ENCODE measurements around the gene STIMATE. TPM values are rescaled to one million over a fixed set of nuclear protein-coding genes. Genes with fewer than 3 reads are reported as not detected.

Gene STIMATE
- polyA plus RNA-seq, 3 donors = 8.9 to 49.9 (median 11.7) TPM

- no peak for TF ChIP-seq CTCF (IDR thresholded peaks at IDR 0.05)
- Histone ChIP-seq H3K9me3 (replicated peaks in 1 of 2; ENCODE audit: control insufficient read depth in 1 of 2, insufficient read depth in 1 of 2, low read length in 2 of 2) (no peaks in the 10 kb centered on the region), H2AFZ (ENCODE audit: insufficient read depth, low read depth, low read length, poor library complexity, severe bottlenecking) (peak overlapping the region; percentile 84), H3K36me3 (replicated peaks in 1 of 2; ENCODE audit: control insufficient read depth in 1 of 2, insufficient read depth in 2 of 2, low read length in 2 of 2) (no peaks in the 10 kb centered on the region), H3K79me2 (ENCODE audit: insufficient read depth, low read length) (peaks cover 53% of the 10 kb centered on the region), H3K27me3 (ENCODE audit: control insufficient read depth in 2 of 2, insufficient read depth in 2 of 2, low read length in 2 of 2) (no peaks in the 10 kb centered on the region), H3K4me1 (ENCODE audit: control insufficient read depth in 1 of 2, insufficient read depth in 2 of 2, low read length in 2 of 2) (peaks cover 58 to 70% of the 10 kb centered on the region in 2 donors), H3K4me3 (replicated peaks in 1 of 3; ENCODE audit: low read depth in 2 of 3, low read length in 3 of 3) (peak overlapping the region; percentile 72 to 91 (median 81)), H3K27ac (ENCODE audit: low read depth in 1 of 2, low read length in 2 of 2) (peak overlapping the region in 1 of 2 donors; percentile 37), H3K9ac (ENCODE audit: insufficient read depth, low read length, poor library complexity, severe bottlenecking) (peak overlapping the region; percentile 83), H4K20me1 (ENCODE audit: insufficient read depth, low read length) (peaks cover 12% of the 10 kb centered on the region), H3K4me2 (replicated peaks; ENCODE audit: extremely low read depth, low read length, poor library complexity, severe bottlenecking) (peak overlapping the region; percentile 98)
- H3K27ac Mint-ChIP-seq = peak overlapping the region; percentile 7 to 93 (median 85)
- peaks cover 0 to 2% (median 0%) of the 10 kb centered on the region in 7 donors for H3K9me3 Mint-ChIP-seq
- WGBS (ENCODE audit: insufficient coverage) = no CpG with 5 or more reads among the region's 3 CpGs
- intact Hi-C loops (cut with micrococcal nuclease) = loop anchor here in 1 of 2 donors (10.0 kb wide), 1 partner anchor 359 kb away; the partner anchor contains the start of gene TKT
- peaks cover 0 to 5% (median 1%) of the 10 kb centered on the region in 3 donors for H3K27me3 Mint-ChIP-seq (ENCODE audit: low read depth in 3 of 3)
- H3K4me1 Mint-ChIP-seq = peaks cover 64% of the 10 kb centered on the region
- DNase-seq = no peak
- H3K36me3 Mint-ChIP-seq = peaks cover 15 to 23% of the 10 kb centered on the region in 2 donors
- peak overlapping the region; percentile 95 to 97 for H3K4me3 Mint-ChIP-seq
Observed at GRCh38 chr3:52896151-52896550, 1.2 kb downstream of the STIMATE start.

GRCh38 chr3:52895418-52895817, 1.9 kb downstream of the STIMATE start:
- no peaks in the 10 kb centered on the region for H3K9me3 ChIP-seq (replicated peaks in 1 of 2; ENCODE audit: control insufficient read depth in 1 of 2, insufficient read depth in 1 of 2, low read length in 2 of 2)
- H3K27me3 Mint-ChIP-seq (ENCODE audit: low read depth in 3 of 3) = peaks cover 0 to 5% (median 1%) of the 10 kb centered on the region in 3 donors
- H3K4me3 Mint-ChIP-seq = peak overlapping the region; percentile 21 to 97
- peak overlapping the region in 1 of 2 donors; percentile 37 for H3K27ac ChIP-seq (ENCODE audit: low read depth in 1 of 2, low read length in 2 of 2)
- no peak overlapping the region for H2AFZ ChIP-seq (ENCODE audit: insufficient read depth, low read depth, low read length, poor library complexity, severe bottlenecking)
- peaks cover 70% of the 10 kb centered on the region for H3K4me1 Mint-ChIP-seq
- H3K36me3 Mint-ChIP-seq = peaks cover 15 to 23% of the 10 kb centered on the region in 2 donors
- H3K27me3 ChIP-seq (ENCODE audit: control insufficient read depth in 2 of 2, insufficient read depth in 2 of 2, low read length in 2 of 2) = no peaks in the 10 kb centered on the region
- peak in 2 of 3 donors; percentile 18 to 36 for DNase-seq
- H4K20me1 ChIP-seq (ENCODE audit: insufficient read depth, low read length) = peaks cover 16% of the 10 kb centered on the region
- H3K4me3 ChIP-seq (replicated peaks in 1 of 3; ENCODE audit: low read depth in 2 of 3, low read length in 3 of 3) = peak overlapping the region in 1 of 3 experiments; percentile 91
- no CpG with 5 or more reads among the region's 5 CpGs for WGBS (ENCODE audit: insufficient coverage)
- peaks cover 0 to under 1% of the 10 kb centered on the region in 2 donors for H3K36me3 ChIP-seq (replicated peaks in 1 of 2; ENCODE audit: control insufficient read depth in 1 of 2, insufficient read depth in 2 of 2, low read length in 2 of 2)
- peaks cover 58% of the 10 kb centered on the region for H3K79me2 ChIP-seq (ENCODE audit: insufficient read depth, low read length)
- H3K4me1 ChIP-seq (ENCODE audit: control insufficient read depth in 1 of 2, insufficient read depth in 2 of 2, low read length in 2 of 2) = peaks cover 65 to 77% of the 10 kb centered on the region in 2 donors
- intact Hi-C loops (cut with micrococcal nuclease) = loop anchor here in 1 of 2 donors (10.0 kb wide), 1 partner anchor 359 kb away; the partner anchor contains the start of gene TKT
- peak overlapping the region; percentile 40 to 85 (median 70) for H3K27ac Mint-ChIP-seq
- TF ChIP-seq CTCF (IDR thresholded peaks at IDR 0.05) = no peak
- H3K9me3 Mint-ChIP-seq = peaks cover 0 to 2% (median 0%) of the 10 kb centered on the region in 7 donors
- H3K9ac ChIP-seq (ENCODE audit: insufficient read depth, low read length, poor library complexity, severe bottlenecking) = no peak overlapping the region
- H3K4me2 ChIP-seq (replicated peaks; ENCODE audit: extremely low read depth, low read length, poor library complexity, severe bottlenecking) = peak overlapping the region; percentile 98
